SK-N-MC (cell line): ENCODE measurements around the gene EIF4E.

ENCODE experiments used
- DNase-seq: peaks from one replicate; pipeline ENCODE4 v3.0.0-alpha.2; 2011; ENCODE audit warnings: low read depth, low spot score
- H3K27ac ChIP-seq: fragments of 200-600 bp; sonication (generic); 2 replicates; pipeline ENCODE4 v1.5.1; 2016; ENCODE audit warnings: mixed run types
- H3K36me3 ChIP-seq: fragments of 200-600 bp; sonication (generic); 2 replicates; pipeline ENCODE4 v1.6.1; 2017; ENCODE audit warnings: antibody characterized with exemption, low read length, mixed read lengths; ENCODE audit not compliant: insufficient read depth
- H3K4me3 ChIP-seq: fragments of 200-600 bp; sonication (generic); 2 replicates; pipeline ENCODE4 v1.5.1; 2016
- H3K9ac ChIP-seq: fragments of 200-600 bp; sonication (generic); 2 replicates; pipeline ENCODE4 v1.8.0; 2017; ENCODE audit warnings: mixed run types, mixed read lengths; ENCODE audit not compliant: insufficient read length
- H3K9me3 ChIP-seq: fragments of 200-600 bp; sonication (generic); 2 replicates; pipeline ENCODE4 v1.6.1; 2017; ENCODE audit warnings: low read depth, mild to moderate bottlenecking, antibody characterized with exemption, low read length, moderate library complexity, mixed read lengths
- EZH2 ChIP-seq: fragments of 200-600 bp; sonication (generic); IDR thresholded peaks from one replicate; pipeline ENCODE4 v1.6.1; 2017; ENCODE audit warnings: antibody characterized with exemption
- FOXP2 ChIP-seq: optimal IDR thresholded peaks from 2 replicates; pipeline ENCODE3; 2011; ENCODE audit warnings: mild to moderate bottlenecking, moderate library complexity; ENCODE audit not compliant: insufficient read depth; ENCODE audit errors: extremely low read length, control extremely low read depth
- POLR2AphosphoS5 ChIP-seq: IDR thresholded peaks from 2 replicates; pipeline ENCODE4 v1.6.1; 2012; ENCODE audit warnings: mild to moderate bottlenecking, low read depth, low read length, borderline replicate concordance

Gene EIF4E, protein sequence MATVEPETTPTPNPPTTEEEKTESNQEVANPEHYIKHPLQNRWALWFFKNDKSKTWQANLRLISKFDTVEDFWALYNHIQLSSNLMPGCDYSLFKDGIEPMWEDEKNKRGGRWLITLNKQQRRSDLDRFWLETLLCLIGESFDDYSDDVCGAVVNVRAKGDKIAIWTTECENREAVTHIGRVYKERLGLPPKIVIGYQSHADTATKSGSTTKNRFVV

DNA sequence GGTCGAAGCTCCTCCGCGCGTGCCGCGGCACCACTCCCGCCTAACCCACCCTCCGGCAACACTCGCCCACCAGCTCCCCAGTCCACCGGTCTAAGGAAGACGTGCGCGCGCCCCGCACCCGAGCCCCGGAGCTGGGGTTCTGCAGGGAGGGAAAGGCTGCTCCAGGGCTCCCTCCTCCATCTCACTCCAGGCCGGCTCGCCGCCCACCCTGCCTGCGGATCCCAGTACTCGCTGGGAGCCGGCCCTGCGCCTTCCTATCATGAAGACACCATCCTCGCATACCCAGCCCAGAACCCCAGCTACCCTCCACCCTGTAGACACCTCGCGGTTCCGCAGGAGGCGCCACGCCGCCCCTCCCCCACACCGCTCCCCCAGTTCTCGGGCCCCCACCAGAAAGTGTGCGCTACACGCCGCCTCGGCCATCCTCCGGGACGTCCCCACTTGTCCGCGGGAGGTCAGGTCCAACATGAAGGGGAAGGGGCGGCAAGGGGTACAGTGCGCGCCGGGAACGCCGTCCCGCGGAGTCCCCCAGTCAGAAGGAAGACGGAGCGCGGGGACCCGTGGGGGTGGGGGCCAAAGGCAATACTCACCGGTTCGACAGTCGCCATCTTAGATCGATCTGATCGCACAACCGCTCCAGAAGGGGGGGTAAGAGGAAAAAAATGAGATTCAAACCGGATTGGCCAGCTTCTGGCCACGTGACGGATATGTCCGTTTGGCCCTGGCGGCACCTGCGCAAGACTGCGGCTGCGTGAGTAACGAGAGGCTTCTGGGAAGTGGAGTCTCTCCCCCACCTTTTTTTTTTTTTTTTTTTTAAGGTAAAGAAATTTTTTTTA is at the start of gene EIF4E:
Gene EIF4E, minus strand, starts transcription at position 629 of the 836 bp plus-strand sequence. Its CDS starts 21 bp downstream, at position 608.
- H3K9me3 ChIP-seq = peaks cover 20% of the 10 kb centered on the region; the same call in 1 of the 2 replicates

DNA sequence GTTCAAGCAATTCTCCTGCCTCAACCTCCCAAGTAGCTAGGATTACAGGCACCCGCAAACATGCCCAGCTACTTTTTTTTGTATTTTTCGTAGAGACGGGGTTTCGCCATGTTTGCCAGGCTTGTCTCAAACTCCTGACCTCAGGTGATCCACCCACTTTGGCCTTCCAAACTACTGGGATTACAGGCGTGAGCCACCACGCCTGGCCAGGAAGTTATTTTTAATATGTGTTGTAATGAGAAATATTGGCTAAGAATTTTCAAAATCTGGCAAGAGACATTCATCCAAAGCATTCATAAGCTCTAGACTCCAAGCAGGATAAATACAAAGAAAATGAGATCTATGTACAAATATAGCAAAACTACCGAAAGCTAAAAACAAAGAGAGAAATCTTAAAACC is 48.6 kb upstream of the EIF4E start:
- DNase-seq = no peak
- no peak overlapping the region for H3K27ac ChIP-seq
- TF ChIP-seq EZH2 (no peak), FOXP2 (no peak), POLR2AphosphoS5 (no peak)
- H3K9me3 ChIP-seq = no peaks in the 10 kb centered on the region
- H3K9ac ChIP-seq = no peak overlapping the region
- no peaks in the 10 kb centered on the region for H3K36me3 ChIP-seq
- H3K4me3 ChIP-seq = no peak overlapping the region

More for the DNA sequence above, at the start of gene EIF4E:
- Histone ChIP-seq H3K27ac (peak within 1 kb of the TSS; percentile 90), H3K36me3 (peaks cover 39% of the 10 kb centered on the region), H3K9ac (peak within 1 kb of the TSS; percentile 93), H3K4me3 (peak within 1 kb of the TSS; percentile 100)
- peak; percentile 87 for DNase-seq
- TF ChIP-seq FOXP2 (no peak), EZH2 (no peak), POLR2AphosphoS5 (peak; percentile 88)

DNA sequence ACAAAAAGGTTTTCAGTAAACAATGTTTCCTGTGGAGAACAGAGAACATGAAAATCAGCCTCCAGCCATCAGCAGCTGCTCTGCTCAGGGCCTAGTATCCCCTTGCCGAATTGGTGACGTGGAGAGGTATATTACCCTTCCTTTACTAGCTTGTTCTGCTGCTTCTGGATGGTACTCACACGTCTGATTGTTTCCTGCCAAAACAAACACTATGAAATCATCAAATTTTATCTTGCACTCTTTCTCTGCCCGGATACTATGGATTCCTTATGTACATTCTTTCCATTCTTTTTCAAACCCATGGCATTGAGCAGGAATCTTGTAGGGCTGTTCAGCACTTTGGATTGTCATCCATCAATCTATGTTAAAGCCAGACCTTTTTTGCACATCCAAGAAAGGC is 47.8 kb upstream of the EIF4E start:
- H3K9ac ChIP-seq = no peak overlapping the region
- no peak overlapping the region for H3K4me3 ChIP-seq
- no peaks in the 10 kb centered on the region for H3K9me3 ChIP-seq
- H3K27ac ChIP-seq = no peak overlapping the region
- TF ChIP-seq EZH2 (no peak), POLR2AphosphoS5 (no peak), FOXP2 (no peak)
- no peaks in the 10 kb centered on the region for H3K36me3 ChIP-seq
- DNase-seq = no peak

DNA sequence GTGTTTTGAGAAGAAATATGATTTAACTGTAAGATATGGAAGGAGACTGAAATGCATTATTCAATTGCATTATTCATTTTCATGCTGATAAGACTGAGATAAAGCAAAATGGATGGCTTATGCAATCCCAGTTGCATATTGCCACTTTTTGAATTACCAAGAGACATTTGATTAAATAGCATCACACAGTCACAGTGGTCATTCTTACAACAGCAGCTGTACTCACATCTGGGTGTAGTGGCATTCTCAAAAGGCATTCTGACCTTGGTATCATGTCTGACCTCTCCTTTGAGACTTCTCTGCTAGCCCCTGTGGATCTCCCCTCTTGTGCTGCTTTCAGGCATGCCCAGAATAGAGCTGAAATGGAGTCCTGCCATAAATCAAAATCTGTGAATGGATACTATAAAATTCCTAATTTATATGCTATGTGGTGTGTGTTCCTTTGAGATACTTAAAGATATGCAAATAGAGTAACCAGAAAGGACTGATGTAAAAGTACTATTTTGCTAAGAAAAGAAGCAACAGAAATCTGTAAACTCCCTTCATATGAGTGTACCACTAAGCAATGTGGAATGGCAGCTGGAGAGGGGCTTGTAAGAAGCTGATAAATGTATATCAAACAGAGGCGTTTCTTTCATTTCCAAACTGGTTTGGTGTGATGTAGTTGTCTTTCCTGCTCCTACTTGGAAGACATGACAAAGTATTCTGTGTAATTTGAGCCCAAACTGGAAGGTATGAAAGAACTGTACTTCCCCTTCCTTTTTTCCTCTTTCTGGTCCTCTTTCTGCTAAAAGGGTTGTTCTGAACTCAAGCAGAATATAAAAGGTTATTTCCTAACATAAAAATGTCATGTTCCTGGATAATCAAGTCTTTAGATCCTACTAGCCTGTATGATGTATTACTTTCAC is 41.2 kb upstream of the EIF4E start:
- H3K36me3 ChIP-seq = no peaks in the 10 kb centered on the region
- peak overlapping the region; percentile 56 for H3K4me3 ChIP-seq
- peak overlapping the region; percentile 83 for H3K27ac ChIP-seq
- peak overlapping the region; percentile 50 for H3K9ac ChIP-seq
- DNase-seq = no peak
- TF ChIP-seq EZH2 (no peak), FOXP2 (no peak), POLR2AphosphoS5 (no peak)
- no peaks in the 10 kb centered on the region for H3K9me3 ChIP-seq

DNA sequence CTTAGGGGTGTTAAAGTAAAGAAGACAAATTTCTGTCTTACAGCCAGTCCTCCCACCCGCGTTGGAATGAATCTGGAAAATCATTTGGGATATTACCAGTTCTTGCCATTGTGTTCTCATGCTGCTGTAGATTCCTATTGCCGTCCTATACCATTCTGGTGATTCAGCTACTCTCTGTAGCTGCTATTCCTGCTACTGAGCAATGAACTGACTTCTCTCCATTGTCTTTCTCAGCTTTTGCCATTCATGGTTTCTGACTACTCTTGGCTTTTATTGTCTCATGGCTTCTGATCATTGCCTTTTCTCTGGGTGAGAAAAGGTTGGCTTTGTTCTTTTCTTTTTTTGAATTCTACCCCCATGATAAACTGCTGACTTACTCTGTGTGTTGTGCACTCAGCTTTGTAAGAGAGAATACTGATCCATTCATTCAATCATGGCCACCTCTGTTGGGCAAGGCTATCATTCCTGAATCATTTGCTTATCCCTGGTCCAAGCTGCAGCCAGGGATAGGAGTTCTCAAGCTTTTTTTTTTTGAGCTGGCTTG is 38.9 kb upstream of the EIF4E start:
- Histone ChIP-seq H3K4me3 (no peak overlapping the region), H3K9ac (no peak overlapping the region), H3K36me3 (no peaks in the 10 kb centered on the region), H3K9me3 (no peaks in the 10 kb centered on the region), H3K27ac (no peak overlapping the region)
- DNase-seq = no peak
- no peak for TF ChIP-seq POLR2AphosphoS5
- no peak for TF ChIP-seq FOXP2
- no peak for TF ChIP-seq EZH2

DNA sequence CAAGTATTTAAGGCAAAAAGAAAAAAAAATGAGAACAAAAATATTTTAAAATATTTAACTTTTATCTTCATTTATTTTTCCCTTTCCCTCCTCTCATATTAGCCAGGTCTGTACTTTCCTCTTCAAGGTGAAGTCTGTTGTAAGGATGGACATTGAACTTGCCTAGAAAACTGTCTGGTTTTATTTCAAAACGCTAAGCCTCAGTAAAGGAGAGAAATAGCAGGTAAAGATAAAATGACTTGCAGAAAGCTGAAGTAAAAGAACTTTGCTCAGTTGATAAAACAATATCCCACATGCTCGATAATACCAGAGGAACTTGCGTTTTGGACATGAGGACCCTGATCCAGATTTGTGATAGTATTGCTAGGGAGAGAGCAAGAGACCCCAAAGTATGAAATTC is 38.0 kb upstream of the EIF4E start:
- no peak overlapping the region for H3K9ac ChIP-seq
- H3K4me3 ChIP-seq = no peak overlapping the region
- no peaks in the 10 kb centered on the region for H3K9me3 ChIP-seq
- no peaks in the 10 kb centered on the region for H3K36me3 ChIP-seq
- no peak for DNase-seq
- TF ChIP-seq POLR2AphosphoS5 = no peak
- TF ChIP-seq FOXP2 = no peak
- no peak for TF ChIP-seq EZH2
- H3K27ac ChIP-seq = no peak overlapping the region

DNA sequence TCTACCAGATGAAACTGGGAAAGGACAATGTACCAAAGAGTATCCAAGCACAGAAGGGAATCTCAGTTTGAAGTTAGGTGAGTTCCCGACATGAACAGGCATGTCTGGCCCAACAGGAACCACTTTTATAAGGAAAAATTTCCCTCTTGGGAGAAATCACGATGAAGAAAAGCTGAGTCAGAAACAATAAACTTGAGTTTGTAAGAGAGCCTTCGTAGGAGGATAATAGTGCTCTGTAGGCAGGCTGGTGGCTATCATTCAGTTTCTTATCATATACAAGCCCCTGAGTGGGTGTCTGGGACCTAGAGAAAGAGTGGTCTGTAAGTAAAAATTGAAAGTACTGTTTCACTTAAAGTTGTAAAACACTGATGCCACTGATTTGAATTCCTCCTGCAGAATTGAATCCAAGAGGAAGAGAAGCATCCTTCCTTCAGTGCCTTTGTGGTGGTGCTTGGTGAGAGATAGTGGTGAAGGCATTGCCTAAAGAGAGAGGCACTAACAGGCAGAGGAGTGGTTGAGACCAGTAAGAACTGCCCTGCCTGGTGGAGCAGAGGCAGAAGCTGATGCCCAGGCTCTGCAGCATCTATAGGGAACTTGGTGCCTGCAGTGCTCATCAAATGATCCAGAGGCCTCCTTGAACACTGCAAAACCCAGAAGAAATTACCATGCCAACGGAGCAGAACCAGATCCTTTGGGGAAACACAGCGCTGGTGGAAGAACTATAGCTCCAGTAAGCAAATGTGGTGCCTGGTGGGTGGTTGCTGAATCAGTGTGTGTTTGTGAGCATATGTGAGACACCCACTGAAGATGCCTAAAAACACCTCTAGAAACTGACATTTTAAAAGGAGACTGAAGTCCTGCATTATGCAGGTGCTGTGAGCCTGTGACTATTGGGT is 34.9 kb upstream of the EIF4E start:
- Histone ChIP-seq H3K27ac (0 out of 2 replicates have a peak overlapping the region, but pooled peaks have one; percentile 66), H3K9me3 (no peaks in the 10 kb centered on the region), H3K36me3 (no peaks in the 10 kb centered on the region), H3K4me3 (peak overlapping the region; percentile 51), H3K9ac (no peak overlapping the region)
- DNase-seq = no peak
- TF ChIP-seq POLR2AphosphoS5 = no peak
- TF ChIP-seq EZH2 = no peak
- no peak for TF ChIP-seq FOXP2
